ENCODE results near the gene SCLT1. TPM values are rescaled to one million over a fixed set of nuclear protein-coding genes. Genes with fewer than 3 reads are reported as not detected.
"Not testable (repeated sequence)": the region's sequence is repeated elsewhere in the genome, so short reads cannot be mapped to it uniquely, and the experiment has no call there.

The SCLT1 gene
- 23.7 and 24.1 TPM in 2 replicates for total RNA-seq

- H3K4me3 Mint-ChIP-seq (ENCODE audit: low read depth) = peak within 1 kb of the TSS; percentile 37
- DNase-seq (ENCODE audit: low spot score) = peak; percentile 95
- peaks cover 45% of the 10 kb centered on the region for H3K4me1 Mint-ChIP-seq (ENCODE audit: low read depth)
- H3K9me3 Mint-ChIP-seq = no peaks in the 10 kb centered on the region
- peak within 1 kb of the TSS; percentile 20 for H3K27ac Mint-ChIP-seq
- intact Hi-C loops (cut with micrococcal nuclease) = loop anchor here (1.0 to 10.0 kb wide), 8 partner anchors 47 to 1311 kb away; partner anchors contain the start of genes ABHD18, HSPA4L, LARP1B and MFSD8
- no peaks in the 10 kb centered on the region for H3K27me3 Mint-ChIP-seq (ENCODE audit: low read depth)
- H3K36me3 Mint-ChIP-seq (ENCODE audit: low read depth) = peaks cover 14% of the 10 kb centered on the region
Measured at GRCh38 chr4:129093191-129093920, at the start of gene SCLT1. TSS of gene SCLT1 (minus strand) at chr4:129093539. CDS start at chr4:129093103, 436 bp downstream.

GRCh38 chr4:129140521-129140920 lies 47.2 kb upstream of the SCLT1 start:
- no peak for DNase-seq (ENCODE audit: low spot score)
- Mint-ChIP-seq H3K9me3 (no peaks in the 10 kb centered on the region), H3K27me3 (ENCODE audit: low read depth) (peaks cover 9% of the 10 kb centered on the region), H3K36me3 (ENCODE audit: low read depth) (no peaks in the 10 kb centered on the region), H3K4me3 (ENCODE audit: low read depth) (no peak overlapping the region), H3K4me1 (ENCODE audit: low read depth) (no peaks in the 10 kb centered on the region), H3K27ac (no peak overlapping the region)
- intact Hi-C loops (cut with micrococcal nuclease) = no loop called here

GRCh38 chr4:129138810-129139496 lies 45.6 kb upstream of the SCLT1 start:
- Mint-ChIP-seq H3K27me3 (ENCODE audit: low read depth) (peaks cover 5% of the 10 kb centered on the region), H3K9me3 (no peaks in the 10 kb centered on the region), H3K4me1 (ENCODE audit: low read depth) (no peaks in the 10 kb centered on the region), H3K36me3 (ENCODE audit: low read depth) (no peaks in the 10 kb centered on the region), H3K4me3 (ENCODE audit: low read depth) (no peak overlapping the region), H3K27ac (no peak overlapping the region)
- DNase-seq (ENCODE audit: low spot score) = no peak
- intact Hi-C loops (cut with micrococcal nuclease) = no loop called here

- no peaks in the 10 kb centered on the region for H3K36me3 Mint-ChIP-seq (ENCODE audit: low read depth)
- H3K27ac Mint-ChIP-seq = no peak overlapping the region
- DNase-seq (ENCODE audit: low spot score) = no peak
- H3K4me1 Mint-ChIP-seq (ENCODE audit: low read depth) = no peaks in the 10 kb centered on the region
- intact Hi-C loops (cut with micrococcal nuclease) = no loop called here
- H3K4me3 Mint-ChIP-seq (ENCODE audit: low read depth) = no peak overlapping the region
- H3K27me3 Mint-ChIP-seq (ENCODE audit: low read depth) = peaks cover 3% of the 10 kb centered on the region
- no peaks in the 10 kb centered on the region for H3K9me3 Mint-ChIP-seq
Measured at GRCh38 chr4:129136433-129136832, 43.1 kb upstream of the SCLT1 start.

GRCh38 chr4:129131343-129131742 lies 38.0 kb upstream of the SCLT1 start:
- no peak for DNase-seq (ENCODE audit: low spot score)
- Mint-ChIP-seq H3K4me1 (ENCODE audit: low read depth) (no peaks in the 10 kb centered on the region), H3K4me3 (ENCODE audit: low read depth) (no peak overlapping the region), H3K9me3 (no peaks in the 10 kb centered on the region), H3K36me3 (ENCODE audit: low read depth) (no peaks in the 10 kb centered on the region), H3K27ac (no peak overlapping the region), H3K27me3 (ENCODE audit: low read depth) (no peaks in the 10 kb centered on the region)
- intact Hi-C loops (cut with micrococcal nuclease) = no loop called here

- Mint-ChIP-seq H3K4me1 (ENCODE audit: low read depth) (no peaks in the 10 kb centered on the region), H3K4me3 (ENCODE audit: low read depth) (no peak overlapping the region), H3K36me3 (ENCODE audit: low read depth) (no peaks in the 10 kb centered on the region), H3K27me3 (ENCODE audit: low read depth) (no peaks in the 10 kb centered on the region), H3K27ac (no peak overlapping the region), H3K9me3 (peaks cover 2% of the 10 kb centered on the region)
- intact Hi-C loops (cut with micrococcal nuclease) = no loop called here
- DNase-seq (ENCODE audit: low spot score) = no peak
Measured at GRCh38 chr4:129129143-129129542, 35.8 kb upstream of the SCLT1 start.

- not testable (repeated sequence) for DNase-seq (ENCODE audit: low spot score)
Measured at GRCh38 chr4:129126614-129127013, 33.3 kb upstream of the SCLT1 start.

GRCh38 chr4:129117705-129118104 lies 24.4 kb upstream of the SCLT1 start:
- no peaks in the 10 kb centered on the region for H3K36me3 Mint-ChIP-seq (ENCODE audit: low read depth)
- H3K27me3 Mint-ChIP-seq (ENCODE audit: low read depth) = no peaks in the 10 kb centered on the region
- no peaks in the 10 kb centered on the region for H3K9me3 Mint-ChIP-seq
- no peak overlapping the region for H3K4me3 Mint-ChIP-seq (ENCODE audit: low read depth)
- intact Hi-C loops (cut with micrococcal nuclease) = no loop called here
- H3K4me1 Mint-ChIP-seq (ENCODE audit: low read depth) = peaks cover 1% of the 10 kb centered on the region
- no peak overlapping the region for H3K27ac Mint-ChIP-seq
- DNase-seq (ENCODE audit: low spot score) = no peak

More at GRCh38 chr4:129126614-129127013, 33.3 kb upstream of the SCLT1 start:
- H3K4me3 Mint-ChIP-seq (ENCODE audit: low read depth); H3K4me1 Mint-ChIP-seq (ENCODE audit: low read depth); H3K27ac Mint-ChIP-seq; H3K9me3 Mint-ChIP-seq; intact Hi-C loops (cut with micrococcal nuclease); H3K27me3 Mint-ChIP-seq (ENCODE audit: low read depth); H3K36me3 Mint-ChIP-seq (ENCODE audit: low read depth): not testable (repeated sequence)

GRCh38 chr4:129113919-129114318 lies 20.6 kb upstream of the SCLT1 start:
- intact Hi-C loops (cut with micrococcal nuclease) = no loop called here
- Mint-ChIP-seq H3K4me1 (ENCODE audit: low read depth) (peaks cover 1% of the 10 kb centered on the region), H3K9me3 (no peaks in the 10 kb centered on the region), H3K36me3 (ENCODE audit: low read depth) (peaks cover 11% of the 10 kb centered on the region), H3K27me3 (ENCODE audit: low read depth) (no peaks in the 10 kb centered on the region), H3K27ac (no peak overlapping the region), H3K4me3 (ENCODE audit: low read depth) (no peak overlapping the region)
- no peak for DNase-seq (ENCODE audit: low spot score)

- H3K36me3 Mint-ChIP-seq (ENCODE audit: low read depth) = peaks cover 11% of the 10 kb centered on the region
- H3K9me3 Mint-ChIP-seq = no peaks in the 10 kb centered on the region
- H3K4me1 Mint-ChIP-seq (ENCODE audit: low read depth) = peaks cover 1% of the 10 kb centered on the region
- H3K4me3 Mint-ChIP-seq (ENCODE audit: low read depth) = no peak overlapping the region
- intact Hi-C loops (cut with micrococcal nuclease) = no loop called here
- DNase-seq (ENCODE audit: low spot score) = no peak
- no peak overlapping the region for H3K27ac Mint-ChIP-seq
- no peaks in the 10 kb centered on the region for H3K27me3 Mint-ChIP-seq (ENCODE audit: low read depth)
Measured at GRCh38 chr4:129113434-129113833, 20.1 kb upstream of the SCLT1 start.

- H3K36me3 Mint-ChIP-seq (ENCODE audit: low read depth) = peaks cover 11% of the 10 kb centered on the region
- H3K9me3 Mint-ChIP-seq = no peaks in the 10 kb centered on the region
- H3K4me1 Mint-ChIP-seq (ENCODE audit: low read depth) = peaks cover 1% of the 10 kb centered on the region
- intact Hi-C loops (cut with micrococcal nuclease) = no loop called here
- H3K4me3 Mint-ChIP-seq (ENCODE audit: low read depth) = no peak overlapping the region
- H3K27me3 Mint-ChIP-seq (ENCODE audit: low read depth) = no peaks in the 10 kb centered on the region
- no peak overlapping the region for H3K27ac Mint-ChIP-seq
- DNase-seq (ENCODE audit: low spot score) = no peak
Measured at GRCh38 chr4:129111919-129112318, 18.6 kb upstream of the SCLT1 start.

GRCh38 chr4:129110931-129111330 lies 17.6 kb upstream of the SCLT1 start:
- Mint-ChIP-seq H3K9me3 (no peaks in the 10 kb centered on the region), H3K4me3 (ENCODE audit: low read depth) (no peak overlapping the region), H3K27ac (no peak overlapping the region), H3K27me3 (ENCODE audit: low read depth) (no peaks in the 10 kb centered on the region), H3K36me3 (ENCODE audit: low read depth) (peaks cover 11% of the 10 kb centered on the region), H3K4me1 (ENCODE audit: low read depth) (peaks cover 1% of the 10 kb centered on the region)
- intact Hi-C loops (cut with micrococcal nuclease) = no loop called here
- DNase-seq (ENCODE audit: low spot score) = no peak

All from activated T-helper 2 cell treated with anti-CD3 and anti-CD28 coated beads, Interferon-gamma antibody, Interleukin-2, Interleukin-4, amounts not matched to agents 10 μg/mL and 5 μg/mL and 100 μg/mL, durations not matched to agents 14 hours and 24 hours and 36 hours (primary cell).